Lower leg skin (tissue), 3 donors: ENCODE measurements around the gene TCF15.

Experiments used
- POLR2A ChIP-seq, 2 donors: fragments of 450-650 bp; IDR thresholded peaks; one replicate each; pipeline ENCODE4 v1.6.1; 2016 to 2017; ENCODE audit warnings: antibody characterized with exemption in 2 of 2, mild to moderate bottlenecking in 1 of 2, moderate library complexity in 1 of 2
- TF ChIP-seq, protein P1 (sequence below), 3 donors: fragments of 450-650 bp; IDR thresholded peaks; one replicate each; pipeline ENCODE4 v1.5.1; 2016; ENCODE audit warnings: antibody characterized with exemption in 3 of 3, mild to moderate bottlenecking in 3 of 3, moderate library complexity in 2 of 3

GRCh38 chr20:651713-652614, 41.9 kb upstream of the TCF15 start:
- TF ChIP-seq, protein P1, sequence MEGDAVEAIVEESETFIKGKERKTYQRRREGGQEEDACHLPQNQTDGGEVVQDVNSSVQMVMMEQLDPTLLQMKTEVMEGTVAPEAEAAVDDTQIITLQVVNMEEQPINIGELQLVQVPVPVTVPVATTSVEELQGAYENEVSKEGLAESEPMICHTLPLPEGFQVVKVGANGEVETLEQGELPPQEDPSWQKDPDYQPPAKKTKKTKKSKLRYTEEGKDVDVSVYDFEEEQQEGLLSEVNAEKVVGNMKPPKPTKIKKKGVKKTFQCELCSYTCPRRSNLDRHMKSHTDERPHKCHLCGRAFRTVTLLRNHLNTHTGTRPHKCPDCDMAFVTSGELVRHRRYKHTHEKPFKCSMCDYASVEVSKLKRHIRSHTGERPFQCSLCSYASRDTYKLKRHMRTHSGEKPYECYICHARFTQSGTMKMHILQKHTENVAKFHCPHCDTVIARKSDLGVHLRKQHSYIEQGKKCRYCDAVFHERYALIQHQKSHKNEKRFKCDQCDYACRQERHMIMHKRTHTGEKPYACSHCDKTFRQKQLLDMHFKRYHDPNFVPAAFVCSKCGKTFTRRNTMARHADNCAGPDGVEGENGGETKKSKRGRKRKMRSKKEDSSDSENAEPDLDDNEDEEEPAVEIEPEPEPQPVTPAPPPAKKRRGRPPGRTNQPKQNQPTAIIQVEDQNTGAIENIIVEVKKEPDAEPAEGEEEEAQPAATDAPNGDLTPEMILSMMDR (IDR thresholded peaks at IDR 0.05) = no peak
- no peak for TF ChIP-seq POLR2A (IDR thresholded peaks at IDR 0.05)
